ENCODE measurements around the gene WDR37.
A peak's percentile ranks its signal among the peaks of the same experiment; 100 is the strongest.

DNA sequence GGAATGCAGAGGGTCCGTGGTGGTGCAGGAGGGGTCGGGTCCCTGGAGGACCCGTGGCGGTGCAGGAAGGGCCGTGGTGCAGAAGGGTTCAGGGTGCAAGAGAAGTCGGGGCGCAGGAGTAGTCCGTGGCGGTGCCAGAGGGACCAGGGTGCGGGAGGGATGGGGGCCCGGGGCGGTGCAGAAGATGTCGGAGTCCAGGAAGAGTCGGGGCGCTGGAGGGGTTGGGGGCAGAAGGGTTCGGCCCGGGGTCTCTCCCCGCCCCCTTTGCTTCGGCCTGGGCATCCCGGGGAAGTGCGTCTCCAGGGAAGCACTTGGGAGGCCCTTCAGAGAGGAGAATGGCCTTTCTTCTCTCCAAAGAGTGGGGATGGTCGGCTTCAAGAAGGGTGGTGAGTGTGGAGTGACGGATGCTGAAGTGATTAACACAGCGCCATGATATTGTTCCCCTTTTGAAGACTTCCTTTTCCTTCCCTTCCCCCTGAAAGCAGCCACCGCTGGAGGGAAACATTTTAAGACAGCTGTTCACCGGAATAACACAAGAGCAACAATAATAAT lies 997 bp downstream of the WDR37 start:
- TF ChIP-seq, protein P1, sequence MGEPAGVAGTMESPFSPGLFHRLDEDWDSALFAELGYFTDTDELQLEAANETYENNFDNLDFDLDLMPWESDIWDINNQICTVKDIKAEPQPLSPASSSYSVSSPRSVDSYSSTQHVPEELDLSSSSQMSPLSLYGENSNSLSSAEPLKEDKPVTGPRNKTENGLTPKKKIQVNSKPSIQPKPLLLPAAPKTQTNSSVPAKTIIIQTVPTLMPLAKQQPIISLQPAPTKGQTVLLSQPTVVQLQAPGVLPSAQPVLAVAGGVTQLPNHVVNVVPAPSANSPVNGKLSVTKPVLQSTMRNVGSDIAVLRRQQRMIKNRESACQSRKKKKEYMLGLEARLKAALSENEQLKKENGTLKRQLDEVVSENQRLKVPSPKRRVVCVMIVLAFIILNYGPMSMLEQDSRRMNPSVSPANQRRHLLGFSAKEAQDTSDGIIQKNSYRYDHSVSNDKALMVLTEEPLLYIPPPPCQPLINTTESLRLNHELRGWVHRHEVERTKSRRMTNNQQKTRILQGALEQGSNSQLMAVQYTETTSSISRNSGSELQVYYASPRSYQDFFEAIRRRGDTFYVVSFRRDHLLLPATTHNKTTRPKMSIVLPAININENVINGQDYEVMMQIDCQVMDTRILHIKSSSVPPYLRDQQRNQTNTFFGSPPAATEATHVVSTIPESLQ (CRISPR knock-in tag; IDR thresholded peaks at IDR 0.05): no peak
- no peak for TF ChIP-seq SLC30A9 (CRISPR knock-in tag; IDR thresholded peaks at IDR 0.05)
- TF ChIP-seq BMI1 (IDR thresholded peaks at IDR 0.05; ENCODE audit: low read length): no peak
- 0 out of 4 replicates have a peak, but pooled peaks of 1 of the 2 experiments have one; percentile 22 for TF ChIP-seq SIN3A (IDR thresholded peaks at IDR 0.05; ENCODE audit: borderline replicate concordance in 2 of 2, control insufficient read depth in 1 of 2, low read depth in 2 of 2, low read length in 2 of 2)
- TF ChIP-seq, protein P2, sequence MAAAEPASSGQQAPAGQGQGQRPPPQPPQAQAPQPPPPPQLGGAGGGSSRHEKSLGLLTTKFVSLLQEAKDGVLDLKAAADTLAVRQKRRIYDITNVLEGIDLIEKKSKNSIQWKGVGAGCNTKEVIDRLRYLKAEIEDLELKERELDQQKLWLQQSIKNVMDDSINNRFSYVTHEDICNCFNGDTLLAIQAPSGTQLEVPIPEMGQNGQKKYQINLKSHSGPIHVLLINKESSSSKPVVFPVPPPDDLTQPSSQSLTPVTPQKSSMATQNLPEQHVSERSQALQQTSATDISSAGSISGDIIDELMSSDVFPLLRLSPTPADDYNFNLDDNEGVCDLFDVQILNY (CRISPR knock-in tag; IDR thresholded peaks at IDR 0.05): no peak
- no peak for TF ChIP-seq ZNF175 (CRISPR knock-in tag; IDR thresholded peaks at IDR 0.05; ENCODE audit: low read depth)
- no peak for TF ChIP-seq POLR2AphosphoS5 (IDR thresholded peaks at IDR 0.05; ENCODE audit: control insufficient read depth, insufficient read depth, low read depth, low read length)
- TF ChIP-seq POLR2A (conservative IDR thresholded peaks at IDR 0.05): no peak
- no peak for TF ChIP-seq ADNP (tag; IDR thresholded peaks at IDR 0.05)

All from K562 (cell line).